Activated B cell treated with CpG ODN at 0.5 μM for 24 hours (primary cell): ENCODE data around the gene TSPEAR. TPM values are rescaled to one million over a fixed set of nuclear protein-coding genes. Genes with fewer than 3 reads are reported as not detected.

Source experiments
- ATAC-seq: fragments of 200-7000 bp; cut with Tn5 transposase; one replicate; pipeline ENCODE4 v1.10.0; 2021; ENCODE audit warnings: low read depth, mild to moderate bottlenecking, moderate library complexity
- CTCF ChIA-PET: fragments of 350-600 bp; sonication (Branson Sonifier 250); formaldehyde crosslinking; loops from one replicate; lab custom pipeline; 2021; ENCODE audit warnings: antibody characterized with exemption; lab: Charles Lee
- POLR2A ChIA-PET: fragments of 350-600 bp; sonication (Branson Sonifier 250); formaldehyde crosslinking; loops from one replicate; lab custom pipeline; 2021; ENCODE audit warnings: antibody characterized with exemption; lab: Charles Lee
- DNase-seq: peaks from one replicate; pipeline ENCODE4 v3.0.0; 2022
- H3K27ac Mint-ChIP-seq: one replicate; pipeline ENCODE4 v1.8.0; 2020; ENCODE audit warnings: mixed read lengths
- H3K27me3 Mint-ChIP-seq: one replicate; pipeline ENCODE4 v1.8.0; 2021; ENCODE audit warnings: mixed read lengths
- H3K36me3 Mint-ChIP-seq: one replicate; pipeline ENCODE4 v1.8.0; 2021; ENCODE audit warnings: low read depth, mixed read lengths
- H3K4me1 Mint-ChIP-seq: one replicate; pipeline ENCODE4 v1.8.0; 2021; ENCODE audit warnings: mixed read lengths
- H3K4me3 Mint-ChIP-seq: one replicate; pipeline ENCODE4 v1.8.0; 2020; ENCODE audit warnings: mild to moderate bottlenecking, mixed read lengths
- H3K9me3 Mint-ChIP-seq: one replicate; pipeline ENCODE4 v1.8.0; 2020; ENCODE audit warnings: mixed read lengths
- intact Hi-C: fragments of 100-400 bp; cut with micrococcal nuclease; formaldehyde crosslinking; loops from one replicate; pipeline ENCODE4 v1.15.1; 2024
- total RNA-seq: library from RNA; stranded (reverse); gene quantifications from 2 replicates; pipeline ENCODE4 v1.2.3, GENCODE V29; 2022
- TF ChIP-seq, protein P1 (sequence below): fragments of 200-600 bp; IDR thresholded peaks from one replicate; pipeline ENCODE4 v1.8.0; 2022; ENCODE audit warnings: antibody characterized with exemption, mild to moderate bottlenecking

The TSPEAR gene
- total RNA-seq, 1 donor from 2014 or later, result not detected

DNA sequence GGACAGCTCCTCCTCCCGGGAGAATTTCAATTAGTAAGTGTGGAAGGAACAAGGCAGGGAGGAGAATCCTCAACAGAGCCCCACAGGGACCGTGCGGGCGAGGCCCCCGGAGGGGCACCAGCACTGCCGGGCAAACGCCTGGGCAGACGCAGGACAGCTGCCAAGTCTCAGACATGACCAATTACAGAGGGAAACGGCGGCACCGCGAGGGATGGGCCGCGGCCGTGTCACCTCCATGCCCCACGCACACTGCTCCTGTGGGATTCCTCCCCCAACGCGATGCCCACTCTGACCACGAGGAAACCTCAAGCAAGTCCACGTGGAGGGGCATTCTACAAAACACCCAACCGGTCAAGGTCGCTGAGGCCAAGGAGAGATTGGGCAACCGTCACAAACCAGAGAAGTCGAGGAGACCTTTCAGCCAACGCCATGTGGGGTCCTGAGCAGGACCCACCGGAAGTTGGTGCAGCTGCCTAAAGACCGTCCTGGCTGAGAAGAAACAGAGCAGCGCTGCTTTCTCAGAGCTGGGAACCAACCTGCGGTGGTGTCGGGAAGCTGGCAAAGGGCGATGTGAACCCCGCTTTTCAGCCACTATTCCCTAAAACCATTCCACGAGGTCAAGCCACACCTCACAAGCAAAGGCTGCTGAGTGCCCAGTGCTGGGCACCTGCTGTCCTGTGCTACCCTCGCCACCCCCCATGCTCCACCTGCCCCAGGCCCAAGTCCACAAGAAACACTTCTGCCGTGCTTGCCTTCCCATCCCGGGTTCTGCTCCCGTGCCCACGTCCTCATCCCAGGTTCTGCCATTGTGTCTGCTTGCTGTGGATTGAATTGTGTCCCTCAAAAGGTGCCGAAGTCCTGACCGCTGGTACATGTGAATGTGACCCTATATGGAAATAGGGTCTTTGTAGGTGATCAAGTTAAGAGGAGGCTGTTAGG, 139.3 kb downstream of the TSPEAR start:
- Mint-ChIP-seq H3K27me3 (peaks cover 15% of the 10 kb centered on the region), H3K9me3 (peaks cover 11% of the 10 kb centered on the region), H3K4me1 (peaks cover 7% of the 10 kb centered on the region), H3K4me3 (no peak overlapping the region), H3K27ac (no peak overlapping the region), H3K36me3 (no peaks in the 10 kb centered on the region)
- CTCF ChIA-PET, result no interaction called here
- no peak for DNase-seq
- TF ChIP-seq, protein P1, sequence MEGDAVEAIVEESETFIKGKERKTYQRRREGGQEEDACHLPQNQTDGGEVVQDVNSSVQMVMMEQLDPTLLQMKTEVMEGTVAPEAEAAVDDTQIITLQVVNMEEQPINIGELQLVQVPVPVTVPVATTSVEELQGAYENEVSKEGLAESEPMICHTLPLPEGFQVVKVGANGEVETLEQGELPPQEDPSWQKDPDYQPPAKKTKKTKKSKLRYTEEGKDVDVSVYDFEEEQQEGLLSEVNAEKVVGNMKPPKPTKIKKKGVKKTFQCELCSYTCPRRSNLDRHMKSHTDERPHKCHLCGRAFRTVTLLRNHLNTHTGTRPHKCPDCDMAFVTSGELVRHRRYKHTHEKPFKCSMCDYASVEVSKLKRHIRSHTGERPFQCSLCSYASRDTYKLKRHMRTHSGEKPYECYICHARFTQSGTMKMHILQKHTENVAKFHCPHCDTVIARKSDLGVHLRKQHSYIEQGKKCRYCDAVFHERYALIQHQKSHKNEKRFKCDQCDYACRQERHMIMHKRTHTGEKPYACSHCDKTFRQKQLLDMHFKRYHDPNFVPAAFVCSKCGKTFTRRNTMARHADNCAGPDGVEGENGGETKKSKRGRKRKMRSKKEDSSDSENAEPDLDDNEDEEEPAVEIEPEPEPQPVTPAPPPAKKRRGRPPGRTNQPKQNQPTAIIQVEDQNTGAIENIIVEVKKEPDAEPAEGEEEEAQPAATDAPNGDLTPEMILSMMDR, result no peak
- no peak for ATAC-seq
- POLR2A ChIA-PET, result no interaction called here
- intact Hi-C loops, result no loop called here

DNA sequence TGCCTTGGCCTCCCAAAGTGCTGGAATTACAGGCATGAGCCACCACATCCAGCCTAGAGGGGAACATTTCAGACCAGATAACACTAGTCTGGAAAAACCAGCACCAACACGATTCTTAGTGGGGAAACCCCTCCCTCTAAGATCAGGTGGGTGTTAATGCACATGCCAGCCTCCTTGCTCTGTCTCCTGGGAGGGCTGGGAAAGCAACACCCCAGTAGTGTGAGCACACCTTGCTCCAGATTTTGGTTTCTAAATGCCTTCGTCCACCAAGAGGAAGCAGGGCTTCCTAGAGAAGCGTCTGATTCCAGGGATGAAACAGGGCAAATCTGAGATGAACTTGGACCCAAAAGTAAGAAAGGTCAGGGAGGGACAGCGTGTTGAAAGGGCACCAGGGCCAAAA, 140.1 kb downstream of the TSPEAR start:
- TF ChIP-seq, protein P1, result no peak
- H3K4me1 Mint-ChIP-seq, result peaks cover 14% of the 10 kb centered on the region
- ChIA-PET CTCF (no interaction called here), POLR2A (no interaction called here)
- H3K27ac Mint-ChIP-seq, result no peak overlapping the region
- H3K9me3 Mint-ChIP-seq, result peaks cover 6% of the 10 kb centered on the region
- peaks cover 15% of the 10 kb centered on the region for H3K27me3 Mint-ChIP-seq
- ATAC-seq (no peak), DNase-seq (no peak)
- H3K36me3 Mint-ChIP-seq, result no peaks in the 10 kb centered on the region
- no peak overlapping the region for H3K4me3 Mint-ChIP-seq
- intact Hi-C loops, result no loop called here

DNA sequence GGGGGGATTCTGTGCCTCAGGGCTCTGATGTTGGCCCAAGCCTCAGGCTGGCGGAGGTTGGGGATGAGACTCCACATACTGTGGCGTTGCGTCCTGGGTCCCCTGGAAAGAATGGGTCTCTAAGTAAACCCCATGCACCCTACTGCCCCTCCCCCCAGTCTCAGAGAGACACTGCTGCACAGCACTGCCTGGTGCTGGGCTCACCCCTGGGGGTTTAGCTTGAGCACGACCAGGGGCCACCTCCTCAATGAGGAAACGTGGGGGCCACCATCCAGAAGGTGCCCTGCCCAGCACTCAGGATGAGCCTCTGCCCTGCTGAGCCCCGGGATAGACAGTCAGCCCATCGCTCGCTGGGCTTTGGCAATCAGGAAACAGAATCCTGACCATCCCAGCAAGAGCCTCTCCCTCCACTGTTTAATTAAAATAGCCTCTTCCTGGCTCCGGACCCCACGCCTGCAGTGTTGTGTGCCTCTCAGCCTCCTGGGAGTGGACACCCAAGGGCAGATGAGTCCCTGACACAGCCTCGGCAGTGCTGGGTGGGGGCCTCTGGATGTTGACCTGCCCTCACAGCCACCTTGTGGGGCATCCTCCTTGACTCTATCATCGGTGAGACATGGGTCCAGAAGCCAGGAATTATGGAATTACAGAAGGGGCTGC, 141.4 kb downstream of the TSPEAR start:
- TF ChIP-seq, protein P1, result no peak
- peaks cover 13% of the 10 kb centered on the region for H3K27me3 Mint-ChIP-seq
- H3K27ac Mint-ChIP-seq, result no peak overlapping the region
- DNase-seq (no peak), ATAC-seq (no peak)
- no peak overlapping the region for H3K4me3 Mint-ChIP-seq
- peaks cover 23% of the 10 kb centered on the region for H3K4me1 Mint-ChIP-seq
- POLR2A ChIA-PET, result no interaction called here
- H3K36me3 Mint-ChIP-seq, result no peaks in the 10 kb centered on the region
- H3K9me3 Mint-ChIP-seq, result peaks cover 6% of the 10 kb centered on the region
- intact Hi-C loops, result loop anchor here (5.0 kb wide), 1 partner anchor 537 kb away; no protein-coding TSS in a partner anchor
- CTCF ChIA-PET, result no interaction called here

DNA sequence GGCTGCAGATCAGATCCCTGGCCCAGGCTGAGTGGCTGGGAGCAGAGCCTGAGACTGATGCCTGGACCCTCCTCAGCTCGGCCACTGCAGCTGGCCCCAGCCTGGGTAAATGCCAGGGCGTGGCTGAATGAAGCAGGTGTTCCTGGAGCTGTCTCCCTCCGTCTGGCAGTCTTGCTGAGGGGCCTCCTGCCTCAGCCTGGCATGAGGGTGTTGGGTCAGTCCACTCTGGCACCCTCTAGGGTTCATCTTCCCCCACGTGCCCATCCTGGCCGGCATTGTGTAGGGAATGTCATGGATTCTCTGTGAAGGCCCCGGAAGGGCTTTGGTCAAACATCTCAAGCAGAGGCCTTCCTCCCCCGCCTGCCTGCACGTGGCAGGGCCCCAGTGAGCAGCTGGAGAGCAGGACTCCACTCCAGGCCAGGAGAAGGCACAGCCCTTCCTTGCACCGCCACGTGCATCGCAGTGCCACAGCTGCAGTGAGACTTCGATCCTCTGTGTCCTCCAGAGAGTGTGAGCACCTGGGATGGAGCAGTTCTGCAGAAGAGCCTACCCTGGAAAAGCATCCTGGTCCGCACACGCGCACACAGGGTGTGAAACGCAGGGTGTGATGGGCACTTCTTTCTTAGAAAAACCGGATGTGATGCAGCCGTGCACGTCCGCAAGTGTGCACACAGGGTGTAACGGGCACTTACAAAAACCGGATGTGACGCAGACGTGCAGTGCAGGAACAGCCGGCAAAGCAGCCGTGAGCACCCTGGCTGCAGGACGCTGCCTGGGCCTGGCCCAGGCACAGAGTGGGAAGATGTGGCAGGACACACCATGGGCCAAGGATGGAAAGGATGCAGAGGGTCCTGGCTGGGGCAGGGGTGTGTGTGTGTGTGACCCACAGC, 142.5 kb downstream of the TSPEAR start:
- Mint-ChIP-seq H3K27me3 (peaks cover 6% of the 10 kb centered on the region), H3K4me1 (peaks cover 30% of the 10 kb centered on the region), H3K4me3 (no peak overlapping the region), H3K9me3 (peaks cover 6% of the 10 kb centered on the region), H3K27ac (no peak overlapping the region), H3K36me3 (no peaks in the 10 kb centered on the region)
- ATAC-seq (no peak), DNase-seq (no peak)
- ChIA-PET CTCF (no interaction called here), POLR2A (no interaction called here)
- intact Hi-C loops, result loop anchor here (5.0 kb wide), 1 partner anchor 538 kb away; no protein-coding TSS in a partner anchor
- TF ChIP-seq, protein P1, result no peak
